Fibroblast of gingiva (primary cell): ENCODE measurements around the gene DLX6.

Experiments
- DNase-seq: peaks from one replicate; pipeline ENCODE4 v3.0.0-alpha.2; 2011; ENCODE audit warnings: low read depth

The DLX6 gene

DNA sequence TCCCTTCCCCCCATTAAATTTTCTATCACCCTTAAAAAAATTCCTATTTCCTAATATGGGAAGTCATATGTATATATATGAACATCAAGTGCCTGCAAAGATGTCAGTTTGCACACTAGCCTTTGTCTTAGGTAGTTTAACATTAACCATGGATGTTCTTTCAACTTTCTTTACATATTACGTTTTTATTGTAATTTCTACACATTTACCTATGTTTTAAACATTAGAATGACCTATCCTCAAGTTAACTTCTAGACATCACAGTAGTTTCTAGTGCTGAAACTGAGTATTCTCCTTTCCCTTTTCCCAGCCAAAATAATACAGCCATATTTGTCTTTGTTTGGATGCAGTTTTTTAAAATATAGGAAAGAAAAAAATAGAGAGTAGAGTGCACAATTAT, 5.8 kb downstream of the DLX6 start:
- DNase-seq: no peak

DNA sequence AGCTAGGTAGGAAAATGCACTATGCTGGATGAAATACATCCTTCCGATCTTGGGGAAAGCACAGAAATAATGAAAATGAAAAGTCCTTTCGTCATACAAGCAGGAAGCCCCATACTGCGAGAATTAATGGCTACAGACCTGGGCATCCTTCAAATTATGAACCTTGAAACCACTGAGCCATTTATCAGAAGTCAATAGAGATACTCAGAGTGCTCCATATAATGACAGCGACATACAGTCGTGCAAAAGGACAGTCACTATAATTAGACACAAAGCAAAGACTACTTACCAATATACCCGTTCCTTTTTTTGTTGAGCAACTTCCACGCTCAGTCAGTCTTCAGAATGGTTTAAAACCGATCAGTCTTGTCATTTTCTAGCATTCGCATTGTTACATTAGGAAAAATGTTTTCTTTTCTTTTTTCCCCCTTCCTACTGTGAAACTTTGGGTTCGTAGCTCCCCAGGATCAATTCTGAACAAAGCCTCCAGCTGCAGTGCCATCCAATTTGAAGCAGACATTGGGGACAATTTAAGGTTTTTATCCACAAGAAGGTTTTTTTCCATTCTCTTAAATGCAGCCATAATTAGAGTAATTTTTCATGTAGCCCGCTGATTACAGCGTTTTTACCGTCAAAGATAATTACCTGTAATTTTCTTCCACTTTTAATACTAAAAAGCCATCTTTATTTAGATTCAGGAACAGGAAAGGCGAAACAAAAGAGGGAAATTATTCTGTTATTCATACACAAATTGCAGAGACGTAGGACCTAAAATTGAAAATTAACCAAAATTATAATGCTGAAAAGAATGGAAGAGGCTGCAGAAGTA, 6.4 kb downstream of the DLX6 start:
- no peak for DNase-seq

DNA sequence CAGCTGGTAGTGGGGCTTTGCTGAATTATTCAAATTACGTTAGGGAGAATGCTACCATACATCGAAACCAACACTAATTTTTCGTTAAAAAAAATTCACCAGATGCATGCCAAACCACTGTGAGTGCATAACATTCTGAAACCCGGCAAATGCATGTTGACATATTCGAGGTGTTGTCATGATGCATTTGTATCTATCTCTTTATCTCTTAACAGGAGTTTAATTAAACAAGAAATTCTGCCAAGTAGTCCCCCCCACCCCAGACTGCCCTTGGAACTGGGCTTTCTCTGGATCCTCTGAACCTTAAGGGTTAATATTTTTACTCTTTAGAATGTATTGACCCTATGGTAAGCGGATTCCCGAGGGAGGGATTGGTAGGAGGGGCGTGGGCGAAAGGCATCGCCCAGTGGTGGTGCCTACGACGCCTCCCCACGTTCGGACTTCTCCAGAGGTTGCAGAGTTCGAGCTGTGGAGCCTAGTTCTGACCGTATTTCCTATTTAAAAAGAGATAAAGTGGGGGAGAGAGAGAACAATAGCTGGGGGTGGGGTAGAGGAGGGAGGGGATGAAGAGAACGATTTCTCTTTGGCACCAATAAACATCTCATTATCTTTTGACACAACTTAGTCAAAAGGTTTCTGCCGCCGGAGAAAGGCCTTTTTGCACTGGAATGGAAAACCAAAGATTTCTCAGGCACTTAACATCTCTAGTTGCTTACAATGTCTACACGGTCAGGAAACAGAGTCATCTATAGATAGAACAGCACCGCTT, 7.2 kb downstream of the DLX6 start:
- DNase-seq: no peak

DNA sequence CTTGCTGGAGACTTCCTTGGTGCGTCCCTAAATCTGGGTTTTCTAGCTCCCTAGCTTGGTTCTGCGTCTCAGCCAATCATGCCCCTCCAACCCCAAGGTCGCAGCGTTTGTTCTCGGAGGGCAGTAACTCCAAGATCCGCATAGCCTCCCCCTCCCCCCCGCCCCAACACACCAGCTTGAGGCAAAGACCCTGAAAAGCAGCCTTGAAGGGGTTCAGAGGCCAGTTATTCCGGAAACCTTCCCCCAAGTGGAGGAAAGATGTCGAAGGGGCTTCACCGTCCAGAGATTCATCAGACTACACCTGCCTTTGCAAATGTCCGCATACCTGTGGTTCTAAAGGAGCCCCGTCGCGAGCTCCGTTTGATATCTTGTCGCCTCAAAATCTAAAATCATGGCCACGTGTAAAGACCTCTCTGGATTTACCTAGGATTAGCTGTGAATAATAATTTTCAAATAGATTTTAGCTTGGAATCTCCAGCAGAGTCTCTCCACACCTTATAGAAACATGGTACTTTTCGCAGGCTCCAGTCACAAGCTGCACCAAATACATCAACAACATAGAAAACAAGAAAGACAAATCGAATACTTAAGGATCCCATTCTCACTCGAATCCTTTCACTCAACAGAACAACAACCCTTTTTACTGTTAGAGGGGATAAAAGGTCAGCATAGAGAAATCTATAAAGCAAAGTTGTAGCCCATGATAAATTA, 7.9 kb downstream of the DLX6 start:
- no peak for DNase-seq

DNA sequence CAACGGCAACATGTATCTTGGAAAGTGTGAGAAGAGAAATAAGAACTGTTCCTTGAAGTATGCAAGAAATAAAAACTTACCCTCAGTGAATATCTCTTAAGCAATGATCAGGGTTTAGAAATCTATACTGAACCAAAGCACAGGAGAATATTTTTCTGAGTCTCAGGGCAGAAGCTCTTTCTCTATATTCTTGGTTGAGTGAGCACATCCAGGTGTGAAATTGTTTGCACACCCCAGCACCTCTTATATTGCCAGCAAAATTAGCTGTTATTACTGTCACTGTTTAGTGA, 8.4 kb downstream of the DLX6 start:
- DNase-seq: no peak

DNA sequence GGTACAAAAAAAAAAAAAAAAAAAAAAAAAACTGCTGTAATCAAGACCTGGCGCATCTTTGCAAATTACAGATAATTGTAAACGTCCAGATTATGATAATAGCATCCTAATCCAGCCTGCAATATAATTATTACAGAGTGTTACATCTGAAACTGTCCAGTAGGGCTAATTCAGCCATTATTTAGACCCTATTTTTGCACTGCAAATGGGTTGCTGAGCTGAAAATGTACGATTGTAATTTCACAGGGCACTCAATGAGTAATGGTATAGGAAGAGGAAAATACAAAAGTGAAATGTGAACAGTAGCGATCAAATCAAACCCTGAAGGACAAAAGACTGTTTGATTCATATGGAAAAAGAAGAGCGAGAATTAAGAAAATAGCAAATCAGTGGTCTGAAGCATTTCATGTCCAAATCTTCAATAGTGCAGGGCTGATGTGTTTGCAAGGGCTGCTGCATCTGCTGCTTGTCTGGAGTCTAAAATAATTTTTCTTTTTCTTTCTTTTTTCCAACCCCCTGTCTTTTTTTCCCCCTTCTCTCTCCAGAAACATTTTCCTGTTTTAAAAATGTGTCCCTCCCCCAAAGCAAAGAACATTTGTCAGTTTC, 8.9 kb downstream of the DLX6 start:
- DNase-seq: no peak

DNA sequence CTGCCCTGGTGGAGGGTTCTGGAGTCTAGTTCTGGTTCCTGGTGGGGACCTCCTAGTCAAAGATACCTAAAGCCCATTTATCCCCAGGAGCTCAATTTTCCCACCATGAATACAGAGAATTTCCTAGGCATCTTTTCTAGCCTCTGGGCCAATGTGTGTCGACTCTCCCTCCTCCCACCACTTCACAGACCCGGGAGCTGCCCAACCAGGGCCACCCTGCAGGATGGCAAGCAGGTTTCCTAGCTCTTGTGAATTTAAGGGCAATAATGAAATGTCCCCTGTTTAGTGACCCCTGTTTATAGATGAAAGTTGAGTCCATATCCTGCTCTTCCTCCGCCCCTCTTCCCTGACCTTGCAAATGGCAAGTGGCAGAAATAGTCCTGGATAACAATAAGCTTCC, 9.9 kb downstream of the DLX6 start:
- no peak for DNase-seq

DNA sequence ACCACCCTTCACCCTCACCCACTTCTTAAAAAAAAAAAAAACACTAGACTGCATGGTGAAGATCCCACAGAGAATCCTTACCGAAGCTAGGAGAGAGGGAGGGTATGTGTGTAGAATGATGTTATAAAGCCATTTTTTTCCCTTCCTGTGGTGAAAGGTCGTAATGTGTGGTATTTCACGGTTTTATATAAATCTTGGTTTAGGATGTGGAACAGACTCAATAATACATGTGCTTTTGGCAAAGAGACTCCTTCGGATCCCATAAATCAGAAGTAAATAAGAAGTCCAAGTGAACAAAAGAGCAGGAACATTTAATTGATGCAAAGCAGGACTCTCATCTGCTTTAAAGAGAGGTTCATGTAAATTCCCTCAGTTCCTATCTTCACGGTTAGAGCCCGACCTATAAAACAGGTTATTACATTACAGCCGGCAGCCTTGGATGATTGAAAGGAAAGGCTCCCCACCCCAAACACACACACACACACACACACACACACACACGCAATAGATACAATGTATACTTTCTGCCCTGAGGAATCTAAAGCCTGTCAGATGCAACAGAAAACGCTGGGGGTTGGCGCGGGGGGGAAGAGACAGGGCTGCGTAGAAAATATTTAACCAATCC, 10.5 kb downstream of the DLX6 start:
- DNase-seq: no peak

DNA sequence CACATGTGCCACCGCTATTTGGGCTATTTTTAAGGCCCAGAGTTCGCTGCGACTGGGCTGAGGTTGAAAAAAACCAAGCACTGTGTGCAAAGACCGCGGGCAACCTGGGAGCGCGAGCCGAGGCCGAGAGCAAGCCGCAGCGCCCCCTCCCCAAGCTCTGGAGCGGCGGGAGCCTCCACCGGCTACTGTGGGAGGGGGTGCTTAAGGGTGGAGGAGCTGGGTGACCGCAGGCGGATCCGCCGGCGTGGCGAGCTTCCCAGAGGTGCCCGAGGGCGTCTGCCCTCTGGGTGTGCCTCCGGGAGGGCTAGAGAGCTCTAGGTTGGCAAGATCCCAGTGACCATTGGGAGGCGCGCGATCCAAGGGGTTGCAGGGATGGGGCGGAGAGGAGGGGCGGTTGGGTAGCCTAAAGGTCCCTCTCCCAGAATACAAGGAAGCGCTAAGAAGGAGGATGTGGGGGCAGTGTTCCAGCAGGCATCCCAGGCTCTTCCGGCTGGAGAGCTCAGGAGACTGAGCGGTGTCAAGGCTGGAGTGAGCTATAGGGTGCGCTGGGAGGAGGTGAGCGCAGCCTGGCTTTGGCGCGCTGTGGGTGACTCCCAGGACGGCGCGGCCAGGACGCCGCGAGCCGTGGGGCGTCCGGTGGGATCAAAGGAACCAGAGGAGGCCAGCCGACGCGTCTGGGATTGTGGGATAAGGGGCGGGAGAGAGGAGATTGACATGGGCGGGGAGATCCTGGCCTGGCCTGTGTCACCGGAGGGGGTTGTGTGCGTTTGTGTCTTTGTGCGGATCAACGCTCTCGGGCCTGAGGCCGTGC, 11.2 kb downstream of the DLX6 start:
- DNase-seq: no peak

DNA sequence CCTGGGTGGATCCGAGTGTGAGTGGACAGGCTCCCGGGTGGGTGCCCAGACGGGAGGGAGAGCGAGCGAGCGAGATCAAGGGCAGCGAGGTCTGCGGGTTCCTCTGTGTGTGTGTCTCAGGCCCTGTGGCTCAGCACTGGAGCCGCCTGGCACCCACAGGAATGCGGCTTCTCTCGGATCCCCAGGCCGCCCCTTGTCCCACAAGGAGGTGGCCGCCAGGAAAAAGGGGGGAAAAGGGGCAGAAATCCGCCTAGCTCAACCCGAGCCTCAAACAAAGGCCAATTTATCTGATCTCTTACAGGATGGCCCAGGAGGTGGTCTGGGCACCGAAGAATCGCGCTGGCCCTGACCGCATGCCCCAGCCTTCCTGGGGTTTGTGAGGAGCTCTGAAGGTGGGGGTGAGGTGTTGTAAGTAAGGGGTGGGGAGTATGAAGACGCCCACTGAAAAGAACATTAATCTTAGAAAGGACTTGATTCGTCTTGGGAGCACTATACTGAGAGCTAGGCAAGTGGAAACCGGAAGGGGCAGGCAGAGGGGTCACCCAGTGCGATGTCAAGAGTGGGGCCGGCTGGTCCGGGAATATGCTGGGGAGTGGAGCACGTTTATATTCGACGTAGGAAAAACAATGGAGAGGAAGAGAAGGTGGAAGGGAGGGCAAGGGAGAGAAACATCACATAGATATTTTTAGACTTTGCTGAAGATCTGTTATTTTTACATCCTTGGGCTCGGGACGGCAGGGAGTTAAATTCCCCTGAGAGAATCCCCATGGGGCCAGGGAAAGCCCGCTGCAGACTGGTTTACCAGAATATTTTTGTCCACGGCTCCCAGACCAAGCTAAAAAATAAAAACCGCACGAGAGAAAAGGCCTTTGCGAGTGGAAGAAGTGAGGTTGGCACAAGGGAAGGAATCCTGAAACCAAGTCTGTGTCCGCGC, 12.1 kb downstream of the DLX6 start:
- no peak for DNase-seq

DNA sequence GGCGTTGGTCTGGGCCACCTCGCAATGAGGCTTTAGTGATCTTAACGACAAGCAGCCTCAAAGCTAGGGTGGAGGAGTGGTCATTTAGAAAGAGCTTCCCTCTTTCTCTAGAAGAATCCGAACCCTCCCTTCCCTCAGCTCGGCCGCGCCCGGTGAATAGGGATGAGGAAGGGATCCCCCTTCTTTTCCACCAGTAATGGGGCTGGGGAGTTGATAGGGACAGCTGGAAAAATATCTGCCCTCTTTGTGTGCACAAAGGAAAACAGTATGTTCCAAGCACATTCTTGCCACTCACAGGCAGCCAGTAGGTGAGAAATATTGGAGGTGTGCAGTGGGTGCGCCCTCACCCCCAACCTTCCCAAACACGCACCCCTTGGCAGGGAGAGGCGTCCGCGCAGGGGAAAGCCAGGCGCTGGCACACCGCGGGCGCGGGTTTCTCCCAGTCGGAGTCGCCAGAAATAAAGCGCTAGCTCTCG, 12.8 kb downstream of the DLX6 start:
- DNase-seq: no peak

DNA sequence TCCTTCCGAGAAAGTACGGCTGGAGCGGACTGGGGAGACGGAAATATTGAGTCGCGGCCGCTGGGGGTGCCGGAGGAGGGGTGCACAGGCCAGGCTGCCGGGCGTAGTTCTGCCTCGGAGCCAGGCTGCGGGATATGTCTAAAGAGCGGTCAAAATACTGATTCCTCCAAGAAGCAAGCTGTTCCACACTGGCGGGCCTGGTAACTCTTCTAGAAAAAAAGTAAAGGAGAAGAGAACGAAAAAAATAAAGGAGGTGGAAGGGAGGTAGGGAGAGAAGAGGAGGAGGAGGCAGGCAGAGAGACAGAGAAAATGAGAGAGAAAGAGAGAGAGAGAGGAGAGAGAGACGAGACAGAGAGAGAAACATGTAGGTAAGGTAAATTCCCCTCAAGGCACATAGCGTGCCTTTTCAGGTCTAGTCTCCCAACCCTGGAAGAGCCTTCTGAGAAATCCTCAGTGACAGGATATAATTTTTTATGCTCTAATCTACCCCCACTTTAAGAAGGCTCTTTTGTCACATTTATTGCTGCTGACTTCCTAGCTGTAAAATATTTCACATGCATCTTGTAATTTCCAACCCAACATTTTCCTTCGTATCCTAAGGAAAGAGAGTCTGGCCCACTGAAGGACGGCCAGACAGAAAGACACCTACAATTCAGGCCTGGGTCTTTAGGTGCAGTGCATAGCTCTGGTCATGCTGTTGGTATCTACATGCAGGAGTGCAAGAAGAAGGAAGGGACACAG, 13.6 kb downstream of the DLX6 start:
- DNase-seq: no peak

DNA sequence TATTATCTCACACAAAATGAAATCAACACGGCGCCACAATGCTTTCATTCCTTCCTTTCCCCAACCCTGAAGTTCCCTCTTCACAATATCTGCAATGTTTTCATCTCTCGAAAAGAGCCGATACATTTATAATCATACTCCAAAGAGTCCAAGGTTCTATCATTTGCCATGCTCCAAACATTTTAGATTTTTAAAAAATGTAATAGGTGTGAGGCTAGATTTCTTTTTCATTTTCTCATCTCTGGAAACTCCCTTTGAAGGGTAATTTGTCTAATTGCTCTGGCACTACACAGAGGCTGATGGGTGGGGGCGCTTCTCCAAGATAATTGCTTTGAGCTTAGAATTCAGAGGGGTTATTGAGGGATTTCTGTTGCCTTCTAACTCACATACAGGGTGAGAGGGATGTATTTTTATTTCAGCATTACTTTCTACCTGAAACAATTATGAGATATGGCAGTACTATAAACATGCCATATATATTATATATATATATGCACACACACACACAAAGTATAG, 14.4 kb downstream of the DLX6 start:
- DNase-seq: no peak

DNA sequence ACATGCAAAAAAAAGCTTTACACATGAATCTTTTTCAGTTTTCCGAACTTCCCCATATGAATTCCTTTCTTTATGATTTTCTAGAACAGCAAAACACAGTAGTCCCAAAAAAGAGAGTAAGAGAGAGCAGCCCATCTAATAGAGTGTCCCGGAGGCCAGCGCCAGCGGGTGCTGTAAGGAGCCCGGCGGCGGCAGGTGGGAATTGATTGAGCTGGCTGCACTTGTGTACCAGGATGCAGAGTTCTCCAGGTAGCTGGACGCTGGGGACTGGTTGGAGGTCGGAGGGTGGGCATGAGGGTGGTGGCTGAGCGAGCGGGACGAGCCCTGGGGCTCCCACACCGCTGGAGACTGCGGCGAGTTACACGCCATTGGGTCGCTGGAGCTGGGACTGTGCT, 15.2 kb downstream of the DLX6 start:
- DNase-seq: no peak

DNA sequence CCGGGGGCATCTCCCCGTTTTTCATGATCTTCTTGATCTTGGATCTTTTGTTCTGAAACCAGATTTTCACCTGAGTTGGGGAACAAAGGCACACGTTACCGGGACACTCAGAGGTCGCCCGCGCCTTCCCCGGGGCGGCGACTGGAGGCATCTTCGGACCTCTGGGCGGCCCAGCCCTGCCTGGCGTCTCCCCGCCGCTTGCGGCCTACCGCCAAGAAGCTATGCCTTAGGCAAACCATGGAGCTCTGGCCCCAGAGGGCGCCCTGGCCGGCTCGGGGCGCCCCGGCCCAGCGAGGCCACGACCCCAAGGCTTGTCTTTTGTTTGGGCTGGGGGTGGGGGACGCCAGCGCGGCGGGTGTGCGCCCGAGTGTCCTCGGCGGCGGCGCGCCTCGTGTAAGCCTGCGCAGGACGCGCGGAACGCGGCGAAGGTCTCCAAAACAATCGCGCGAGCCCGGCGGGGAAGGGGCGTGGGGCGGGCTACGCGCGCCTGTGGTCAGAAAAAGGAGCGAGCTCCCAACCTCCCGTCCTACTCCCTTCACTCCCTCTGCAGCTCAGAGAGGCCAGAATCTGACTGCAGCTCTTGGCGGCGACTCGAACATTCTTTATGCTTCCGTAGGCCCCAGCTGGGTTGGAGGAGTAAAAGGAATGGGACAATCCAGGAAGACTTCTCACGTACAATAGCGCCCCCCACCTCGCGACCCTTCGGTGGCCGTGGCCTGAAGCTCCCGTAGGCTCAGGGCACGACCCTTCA, 15.8 kb downstream of the DLX6 start:
- DNase-seq: no peak

DNA sequence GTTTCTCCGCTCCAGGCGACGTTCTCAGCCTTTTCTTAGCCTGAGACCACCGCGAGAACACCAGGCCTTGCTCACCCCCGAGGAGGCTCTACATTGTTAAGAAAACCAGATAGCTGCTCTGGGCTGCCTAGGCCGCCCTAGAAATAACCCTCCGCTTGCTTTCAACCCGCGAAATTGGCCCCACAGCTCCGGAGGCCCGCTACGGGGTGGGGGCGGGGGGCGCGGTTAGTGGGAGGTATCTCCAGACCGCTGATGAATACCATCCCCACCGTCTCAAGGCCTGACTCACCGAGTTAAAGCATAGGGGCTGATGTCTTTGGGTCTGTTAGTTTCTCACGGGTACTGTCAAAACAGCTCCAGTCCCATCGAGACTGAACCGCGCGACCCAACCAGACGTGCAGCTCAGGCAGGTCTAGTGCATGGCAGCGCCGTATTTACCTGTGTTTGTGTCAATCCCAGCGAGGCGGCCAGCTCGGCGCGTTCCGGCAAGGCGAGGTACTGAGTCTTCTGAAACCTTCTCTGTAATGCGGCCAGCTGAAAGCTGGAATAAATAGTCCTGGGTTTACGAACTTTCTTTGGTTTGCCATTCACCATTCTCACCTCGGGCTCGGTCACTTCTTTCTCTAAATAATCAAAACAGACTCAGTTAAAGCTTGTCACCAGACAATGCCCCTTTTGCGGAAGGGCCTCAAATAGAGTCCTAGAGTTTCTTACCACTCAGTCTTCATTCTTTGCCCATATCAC, 16.6 kb downstream of the DLX6 start:
- DNase-seq: no peak

DNA sequence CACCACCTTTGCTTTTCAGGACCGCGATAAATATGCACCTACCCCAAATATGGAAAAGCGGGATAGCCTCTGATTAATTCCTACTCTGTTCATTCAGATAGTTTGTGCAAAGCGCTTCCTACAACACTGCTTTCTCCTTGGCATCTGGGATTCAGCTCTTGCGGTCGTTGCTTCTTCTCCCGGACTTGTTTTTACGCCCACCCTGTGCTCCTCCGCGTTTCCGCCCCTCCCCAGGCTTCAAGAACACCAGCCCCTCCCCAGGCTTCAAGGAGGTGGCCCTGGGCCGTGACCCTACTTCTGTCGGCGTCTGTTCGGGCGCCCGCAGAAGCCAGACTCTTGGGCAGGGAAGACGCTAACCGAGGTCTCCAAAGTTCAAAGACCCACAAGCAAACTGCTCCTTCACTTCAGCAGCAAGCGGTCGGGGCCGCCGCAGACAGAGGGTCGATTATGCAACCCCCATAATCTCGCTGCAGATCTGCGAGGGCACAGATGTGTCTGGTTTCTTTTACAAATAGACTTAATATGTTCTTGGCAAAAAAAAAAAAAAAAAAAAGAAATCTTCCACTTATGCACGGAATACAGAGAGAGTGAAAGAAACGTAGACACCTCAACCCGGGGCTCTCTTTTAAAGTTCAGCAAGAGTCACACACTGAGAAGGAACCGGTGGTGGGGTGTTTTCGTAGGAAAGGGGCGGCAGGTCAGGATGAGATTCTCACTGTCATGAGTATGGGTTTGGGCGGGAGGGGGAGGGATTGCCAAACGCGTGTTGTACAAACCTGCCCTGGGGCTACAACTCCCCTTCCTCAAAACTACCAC, 17.3 kb downstream of the DLX6 start:
- DNase-seq: no peak
